DOHH2 (cell line): ENCODE measurements around the gene KIF26B.

ENCODE experiments used
- CTCF ChIP-seq: fragments of 200-600 bp; sonication (generic); IDR thresholded peaks from one replicate; pipeline ENCODE4 v1.5.1; 2014; ENCODE audit warnings: antibody characterized with exemption, mild to moderate bottlenecking, low read depth, low read length; ENCODE audit not compliant: poor library complexity, severe bottlenecking
- EZH2phosphoT487 ChIP-seq: fragments of 200-600 bp; sonication (generic); IDR thresholded peaks from 2 replicates; pipeline ENCODE4 v1.6.1; 2017; ENCODE audit warnings: borderline replicate concordance, mild to moderate bottlenecking, antibody characterized with exemption, low read length, moderate library complexity, mixed read lengths

- no peak for TF ChIP-seq CTCF
- no peak for TF ChIP-seq EZH2phosphoT487
Measured at GRCh38 chr1:245695211-245695610, 540.4 kb downstream of the KIF26B start.
